IMR-90 (cell line): ENCODE data around the gene CADM2. TPM values are rescaled to one million over a fixed set of nuclear protein-coding genes. Genes with fewer than 3 reads are reported as not detected.

ENCODE experiments used
- ATAC-seq: fragments of 200-7000 bp; cut with Tn5 transposase; 2 replicates; pipeline ENCODE4 v1.9.1; 2020; ENCODE audit warnings: low read depth, mild to moderate bottlenecking, moderate library complexity
- BruUV-seq: library from RNA; stranded (reverse); fragments of 400-500 nt; replicated peaks from 2 replicates; lab custom pipeline; 2021; lab: Mats Ljungman, UMichigan
- CTCF ChIA-PET: fragments of 300-600 bp; formaldehyde crosslinking; extraction: SDS; loops from one replicate; lab custom pipeline; 2021; ENCODE audit warnings: antibody characterized with exemption; lab: Yijun Ruan, JAX
- POLR2A ChIA-PET: fragments of 300-600 bp; sonication (Branson Sonifier 250); formaldehyde crosslinking; loops from one replicate; lab custom pipeline; 2022; ENCODE audit warnings: antibody characterized with exemption; ENCODE audit not compliant: unreplicated experiment; lab: Charles Lee
- DNase-seq: peaks from one replicate; pipeline ENCODE4 v3.0.0; 2013
- H2AFZ ChIP-seq: replicated peaks from 2 replicates; pipeline ENCODE3; 2013; ENCODE audit warnings: low read length, mild to moderate bottlenecking; ENCODE audit not compliant: poor library complexity
- H2AK5ac ChIP-seq: 2 replicates; pipeline ENCODE4 v1.6.1; 2013; ENCODE audit warnings: low read depth, low read length, inconsistent platforms
- H2AK9ac ChIP-seq: replicated peaks from 2 replicates; pipeline ENCODE3; 2013; ENCODE audit warnings: mild to moderate bottlenecking, low read depth, low read length, moderate library complexity; ENCODE audit not compliant: poor library complexity
- H2BK120ac ChIP-seq: 2 replicates; pipeline ENCODE4 v1.6.1; 2013; ENCODE audit warnings: low read depth, low read length, inconsistent platforms
- H2BK15ac ChIP-seq: 3 replicates; pipeline ENCODE4 v1.6.1; 2013; ENCODE audit warnings: low read depth, low read length, inconsistent platforms
- H2BK20ac ChIP-seq: 2 replicates; pipeline ENCODE4 v1.6.1; 2013; ENCODE audit warnings: low read depth, mild to moderate bottlenecking, inconsistent platforms, low read length, moderate library complexity
- H2BK5ac ChIP-seq: 2 replicates; pipeline ENCODE4 v1.6.1; 2013; ENCODE audit warnings: mild to moderate bottlenecking, low read depth, low read length, inconsistent platforms; ENCODE audit not compliant: poor library complexity, severe bottlenecking
- H3K14ac ChIP-seq: replicated peaks from 2 replicates; pipeline ENCODE4 v1.6.1; 2013; ENCODE audit warnings: low read depth, low read length, inconsistent platforms
- H3K18ac ChIP-seq: 2 replicates; pipeline ENCODE4 v1.6.1; 2013; ENCODE audit warnings: low read depth, low read length, control low read depth
- H3K23ac ChIP-seq: 2 replicates; pipeline ENCODE4 v1.6.1; 2013; ENCODE audit warnings: low read depth, low read length, inconsistent platforms
- H3K27ac ChIP-seq: 2 replicates; pipeline ENCODE4 v1.5.1; 2013; ENCODE audit warnings: mild to moderate bottlenecking, control low read depth, low read length; ENCODE audit not compliant: insufficient read depth
- H3K27me3 ChIP-seq: 2 replicates; pipeline ENCODE4 v1.6.1; 2013; ENCODE audit warnings: low read length; ENCODE audit not compliant: control insufficient read depth, insufficient read depth
- H3K36me3 ChIP-seq: 2 replicates; pipeline ENCODE4 v1.6.1; 2013; ENCODE audit warnings: low read length, mixed read lengths; ENCODE audit not compliant: control insufficient read depth, insufficient read depth
- H3K4ac ChIP-seq: 2 replicates; pipeline ENCODE4 v1.6.1; 2013; ENCODE audit warnings: low read depth, low read length, inconsistent platforms
- H3K4me1 ChIP-seq: 2 replicates; pipeline ENCODE4 v1.6.1; 2013; ENCODE audit warnings: low read length, mixed read lengths; ENCODE audit not compliant: control insufficient read depth, insufficient read depth
- H3K4me2 ChIP-seq: 2 replicates; pipeline ENCODE4 v1.6.1; 2013; ENCODE audit warnings: low read depth, mild to moderate bottlenecking, control low read depth, low read length, moderate library complexity
- H3K4me3 ChIP-seq: 2 replicates; pipeline ENCODE4 v1.5.1; 2013; ENCODE audit warnings: low read depth, mild to moderate bottlenecking, control low read depth, low read length, moderate library complexity; ENCODE audit not compliant: insufficient read depth
- H3K56ac ChIP-seq: 2 replicates; pipeline ENCODE4 v1.6.1; 2013; ENCODE audit warnings: low read length, inconsistent platforms; ENCODE audit not compliant: insufficient read depth; ENCODE audit errors: extremely low read depth
- H3K79me1 ChIP-seq, 2 experiments: 2 replicates each; pipeline ENCODE4 v1.6.1; 2013; ENCODE audit warnings: low read length in 2 of 2, inconsistent platforms in 1 of 2, low read depth in 1 of 2
- H3K9ac ChIP-seq: 2 replicates; pipeline ENCODE4 v1.6.1; 2013; ENCODE audit warnings: low read depth, low read length, control low read depth
- H3K9me1 ChIP-seq: 2 replicates; pipeline ENCODE4 v1.6.1; 2013; ENCODE audit warnings: low read length, inconsistent platforms; ENCODE audit not compliant: insufficient read depth
- H3K9me3 ChIP-seq: 2 replicates; pipeline ENCODE4 v1.6.1; 2013; ENCODE audit warnings: low read length; ENCODE audit not compliant: control insufficient read depth, insufficient read depth
- H4K20me1 ChIP-seq: 2 replicates; pipeline ENCODE4 v1.6.1; 2013; ENCODE audit warnings: low read length, inconsistent platforms; ENCODE audit not compliant: insufficient read depth
- H4K5ac ChIP-seq: 2 replicates; pipeline ENCODE4 v1.6.1; 2013; ENCODE audit warnings: mild to moderate bottlenecking, low read depth, low read length, control low read depth
- H4K8ac ChIP-seq, 2 experiments: 2 replicates each; pipeline ENCODE4 v1.6.1; 2013; ENCODE audit warnings: low read depth in 2 of 2, low read length in 2 of 2, control low read depth in 1 of 2, inconsistent platforms in 1 of 2
- H4K91ac ChIP-seq: 2 replicates; pipeline ENCODE4 v1.6.1; 2013; ENCODE audit warnings: low read depth, low read length, inconsistent platforms; ENCODE audit not compliant: insufficient read depth
- BHLHE40 ChIP-seq: fragments of 150-350 bp; IDR thresholded peaks from 2 replicates; pipeline ENCODE4 v1.6.1; 2016; ENCODE audit warnings: mild to moderate bottlenecking, low read depth, low read length
- CEBPB ChIP-seq: IDR thresholded peaks from 2 replicates; pipeline ENCODE4 v1.6.1; 2012; ENCODE audit warnings: low read depth, low read length, improper control_type of control experiment
- CHD1 ChIP-seq: IDR thresholded peaks from 2 replicates; pipeline ENCODE4 v1.6.1; 2012; ENCODE audit warnings: low read depth, low read length, improper control_type of control experiment
- FOS ChIP-seq: fragments of 150-350 bp; IDR thresholded peaks from 2 replicates; pipeline ENCODE4 v1.6.1; 2016; ENCODE audit warnings: low read depth, low read length
- MAFK ChIP-seq: IDR thresholded peaks from 2 replicates; pipeline ENCODE4 v1.6.1; 2012; ENCODE audit warnings: low read depth, low read length, improper control_type of control experiment
- MXI1 ChIP-seq: IDR thresholded peaks from 2 replicates; pipeline ENCODE4 v1.6.1; 2012; ENCODE audit warnings: low read depth, mild to moderate bottlenecking, low read length, moderate library complexity, borderline replicate concordance
- POLR2A ChIP-seq: IDR thresholded peaks from 2 replicates; pipeline ENCODE4 v1.6.1; 2012; ENCODE audit warnings: mild to moderate bottlenecking, low read depth, low read length
- RCOR1 ChIP-seq: IDR thresholded peaks from 2 replicates; pipeline ENCODE4 v1.6.1; 2012; ENCODE audit warnings: mild to moderate bottlenecking, low read length, improper control_type of control experiment; ENCODE audit not compliant: insufficient replicate concordance
- RFX5 ChIP-seq: IDR thresholded peaks from 2 replicates; pipeline ENCODE4 v1.8.0; 2012; ENCODE audit warnings: low read depth, mild to moderate bottlenecking, low read length, moderate library complexity
- SMC3 ChIP-seq: fragments of 150-350 bp; IDR thresholded peaks from 2 replicates; pipeline ENCODE4 v1.6.1; 2016; ENCODE audit warnings: low read depth, mild to moderate bottlenecking, antibody characterized with exemption, low read length, moderate library complexity
- USF2 ChIP-seq: fragments of 150-350 bp; IDR thresholded peaks from 2 replicates; pipeline ENCODE4 v1.6.1; 2017; ENCODE audit warnings: mild to moderate bottlenecking, antibody characterized with exemption, low read length, low read depth
- WGBS, 2 experiments: methylation state at CpG; one replicate each; pipeline versions ENCODE4 v1.1.5 to v1.1.7; 2013; ENCODE audit warnings: missing lambda C conversion rate in 2 of 2; ENCODE audit not compliant: insufficient read length in 1 of 2; ENCODE audit errors: extremely low coverage in 2 of 2; 5-methylcytosine and 5-hydroxymethylcytosine counted together
- dilution Hi-C: fragments of 300-500 bp; cut with HindIII; formaldehyde crosslinking; loops from one replicate; pipeline ENCODE4 v1.14.3; 2018; ENCODE audit warnings: low sequenced_read_pairs; ENCODE audit not compliant: unreplicated experiment
- in situ Hi-C: fragments of 300-500 bp; cut with MboI; formaldehyde crosslinking; loops from 3 replicates; pipeline ENCODE4 v1.14.3; 2019; ENCODE audit warnings: low sequenced_read_pairs, inconsistent platforms, mixed read lengths
- intact Hi-C: fragments of 100-400 bp; cut with micrococcal nuclease; formaldehyde crosslinking; loops from 2 replicates; pipeline ENCODE4 v1.10.0; 2022
- polyA plus RNA-seq, 3 experiments: library from polyadenylated mRNA; depleted of rRNA; stranded (reverse); fragments of >200 nt; gene quantifications; 2 replicates each; pipeline ENCODE4 v1.2.3, GENCODE V29; 2012; ENCODE audit warnings: low replicate concordance in 1 of 3
- total RNA-seq: library from RNA; depleted of rRNA; stranded (reverse); fragments of >200 nt; gene quantifications from 2 replicates; pipeline ENCODE4 v1.2.3, GENCODE V29; 2012

CADM2 gene
- total and polyA plus RNA-seq, 2 of the 4 experiments (the other 2 are of a cell fraction), result not detected

GRCh38 chr3:84960581-84960980 is 1.8 kb downstream of the CADM2 start:
- no peak overlapping the region for H2BK15ac ChIP-seq
- ChIA-PET POLR2A (no interaction called here), CTCF (no interaction called here)
- TF ChIP-seq RFX5 (no peak), BHLHE40 (no peak), USF2 (no peak), MXI1 (no peak), SMC3 (no peak), MAFK (no peak), CEBPB (no peak), FOS (no peak), RCOR1 (no peak), CHD1 (no peak), POLR2A (no peak)
- H3K27me3 ChIP-seq, result peaks cover 8% of the 10 kb centered on the region; the same call in 1 of the 2 replicates
- no peak overlapping the region for H3K4me3 ChIP-seq
- no peak overlapping the region for H3K14ac ChIP-seq
- H3K9ac ChIP-seq, result no peak overlapping the region
- no peak overlapping the region for H3K27ac ChIP-seq
- no peak overlapping the region for H4K5ac ChIP-seq
- no peak overlapping the region for H3K4me2 ChIP-seq
- no peak overlapping the region for H3K4ac ChIP-seq
- H3K36me3 ChIP-seq, result no peaks in the 10 kb centered on the region
- no peak overlapping the region for H3K18ac ChIP-seq
- H3K4me1 ChIP-seq, result no peaks in the 10 kb centered on the region
- H3K9me1 ChIP-seq, result peaks cover 3% of the 10 kb centered on the region; the same call in 1 of the 2 replicates
- ATAC-seq (no peak), DNase-seq (no peak)
- H3K56ac ChIP-seq, result no peak overlapping the region
- H2AK5ac ChIP-seq, result no peak overlapping the region
- H4K20me1 ChIP-seq, result no peaks in the 10 kb centered on the region
- intact Hi-C loops, result no loop called here
- H2AFZ ChIP-seq, result no peak overlapping the region
- dilution Hi-C loops, result no loop called here
- in situ Hi-C loops, result no loop called here
- 0% methylated on average over 1 of the region's 12 CpGs; no CpG with 5 or more reads in 1 of the 2 experiments for WGBS, 2 experiments
- no peak overlapping the region for H4K8ac ChIP-seq
- BruUV-seq, result no TSS peak
- no peak overlapping the region for H3K23ac ChIP-seq
- H3K9me3 ChIP-seq, result no peaks in the 10 kb centered on the region
- no peak overlapping the region for H2BK20ac ChIP-seq
- no peak overlapping the region for H2AK9ac ChIP-seq
- H2BK5ac ChIP-seq, result no peak overlapping the region
- H3K79me1 ChIP-seq, result no peaks in the 10 kb centered on the region
- H2BK120ac ChIP-seq, result no peak overlapping the region
- H4K91ac ChIP-seq, result no peak overlapping the region
